Measurements from ENCODE around the gene PXDC1. TPM values are rescaled to one million over a fixed set of nuclear protein-coding genes. Genes with fewer than 3 reads are reported as not detected.
A peak's percentile ranks its signal among the peaks of the same experiment; 100 is the strongest.

The PXDC1 gene
- total RNA-seq (2014; rRNA removed; shearing (Covaris generic)) = 10.8 and 10.9 TPM in 2 replicates
- polyA plus RNA-seq (2014; cell fraction: nucleus; rRNA removed) = 4.1 and 5.4 TPM in 2 replicates

GRCh38 chr6:3751077-3751729 is at the start of gene PXDC1:
TSS of gene PXDC1 (minus strand) at chr6:3751713. CDS start at chr6:3751531, 182 bp downstream.
- DNase-seq (ENCODE audit: extremely low read depth, low read depth) = no peak

DNA sequence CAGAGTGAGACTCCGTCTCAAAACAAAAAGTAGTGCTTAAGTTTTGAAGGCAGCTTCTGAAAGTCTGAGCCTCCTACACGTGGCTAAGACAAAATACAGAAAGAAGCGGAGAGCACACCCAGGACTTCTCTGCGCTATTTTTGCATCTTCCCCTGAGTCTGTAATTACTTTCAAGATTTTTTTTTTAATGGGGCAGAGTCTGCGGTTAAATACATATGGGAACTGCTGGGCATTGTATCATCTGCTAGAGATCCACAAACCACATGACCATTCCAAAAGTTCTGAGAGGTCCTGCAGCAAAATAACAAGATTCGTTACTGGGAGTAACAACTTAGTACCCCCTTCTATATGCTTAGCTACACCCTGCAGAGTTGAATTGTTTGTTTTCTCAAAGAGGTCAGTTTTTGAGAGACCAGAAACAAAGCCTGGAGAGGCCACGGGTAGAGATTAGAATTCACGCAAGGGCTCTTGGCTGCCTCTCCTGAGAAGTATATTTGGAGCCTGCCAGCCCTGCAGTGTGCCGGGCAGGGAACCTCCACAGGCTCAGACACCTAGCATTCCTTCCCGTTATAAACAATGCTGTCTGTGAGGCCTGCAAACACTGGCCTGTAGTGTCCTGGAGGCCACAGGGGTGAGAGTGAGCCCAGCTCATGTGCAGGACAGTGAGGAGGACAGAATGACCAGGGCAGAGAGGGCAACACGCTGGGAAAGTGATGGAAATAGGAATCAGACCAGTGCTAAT is 49.5 kb upstream of the PXDC1 start:
- DNase-seq (ENCODE audit: extremely low read depth, low read depth) = no peak

DNA sequence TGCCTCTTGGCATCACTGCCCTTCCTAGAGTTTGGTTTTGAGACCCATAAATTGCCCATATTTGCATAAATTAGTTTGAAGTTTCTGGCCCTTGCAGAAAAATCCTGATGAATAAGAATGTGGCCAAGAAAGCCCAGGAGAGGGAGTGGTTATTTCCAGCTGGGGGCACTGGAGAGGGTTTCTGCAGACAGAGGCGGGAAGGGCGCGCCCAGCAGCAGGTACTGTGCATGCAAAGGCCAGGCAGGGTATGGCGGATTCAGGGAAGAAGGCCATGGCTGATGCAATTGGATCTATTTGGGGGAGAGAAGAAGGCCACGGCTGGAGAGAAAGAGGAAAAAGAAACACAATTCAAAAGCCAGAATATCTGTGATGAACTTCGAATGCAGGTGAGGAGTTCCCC is 48.2 kb upstream of the PXDC1 start:
- DNase-seq (ENCODE audit: extremely low read depth, low read depth) = no peak

DNA sequence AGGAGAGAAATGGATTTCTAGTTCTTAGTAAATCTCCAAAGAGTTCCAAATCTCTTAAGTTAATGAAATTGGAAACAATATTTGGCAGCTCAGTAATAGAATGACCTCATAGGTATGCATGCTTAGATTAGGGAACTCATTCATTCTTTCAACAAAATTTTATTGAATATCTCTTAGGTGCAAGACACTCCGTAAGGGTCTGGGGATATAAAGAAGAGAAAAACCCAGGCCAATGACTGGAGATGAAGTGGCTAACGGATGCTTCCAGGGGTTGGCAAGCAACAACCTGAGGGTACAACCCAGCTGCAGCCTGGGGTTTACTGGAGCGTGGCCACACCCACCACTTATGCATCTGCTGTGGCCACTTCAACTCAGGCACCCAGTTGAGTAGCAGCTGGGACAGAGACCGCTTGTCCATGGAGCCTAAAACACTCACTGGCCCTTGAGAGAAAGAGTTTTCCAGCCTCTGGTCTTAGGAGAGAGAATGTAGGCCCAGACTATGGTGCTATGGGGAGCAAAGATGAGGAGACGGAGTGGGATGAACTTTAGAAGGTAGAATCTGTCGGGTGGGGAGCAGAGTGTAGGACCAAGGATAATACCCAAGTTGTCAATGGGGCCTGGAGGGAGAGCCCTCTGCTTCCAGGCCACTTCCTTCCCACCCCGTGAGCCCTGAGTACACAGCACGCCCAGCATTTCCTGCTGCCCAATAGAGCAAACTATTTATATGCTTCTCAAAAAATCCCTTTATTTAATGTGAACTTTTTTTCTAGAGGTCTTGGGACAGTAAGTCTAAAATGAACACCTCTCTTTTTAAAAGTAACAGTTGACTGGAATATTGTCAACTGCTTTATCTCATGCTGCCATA is 46.8 kb upstream of the PXDC1 start:
- DNase-seq (ENCODE audit: extremely low read depth, low read depth) = no peak

- peak; percentile 54 for DNase-seq (ENCODE audit: extremely low read depth, low read depth)
Observed at GRCh38 chr6:3797231-3798054, 45.9 kb upstream of the PXDC1 start.

DNA sequence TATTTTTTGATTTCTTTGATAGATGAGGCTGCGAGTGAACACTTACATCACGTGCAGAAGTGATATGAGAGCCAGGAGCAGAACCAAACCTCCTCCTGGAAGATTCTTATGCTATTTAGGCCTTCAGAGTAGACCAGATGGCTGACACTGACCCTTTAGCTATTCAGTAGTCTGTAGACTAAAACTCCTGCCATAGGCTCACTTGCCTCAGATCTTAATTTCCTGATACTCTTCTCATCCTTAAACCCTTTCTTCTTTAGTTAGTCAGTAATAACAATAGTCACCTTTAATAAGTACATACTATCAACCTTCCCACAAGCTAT is 45.2 kb upstream of the PXDC1 start:
- no peak for DNase-seq (ENCODE audit: extremely low read depth, low read depth)

DNA sequence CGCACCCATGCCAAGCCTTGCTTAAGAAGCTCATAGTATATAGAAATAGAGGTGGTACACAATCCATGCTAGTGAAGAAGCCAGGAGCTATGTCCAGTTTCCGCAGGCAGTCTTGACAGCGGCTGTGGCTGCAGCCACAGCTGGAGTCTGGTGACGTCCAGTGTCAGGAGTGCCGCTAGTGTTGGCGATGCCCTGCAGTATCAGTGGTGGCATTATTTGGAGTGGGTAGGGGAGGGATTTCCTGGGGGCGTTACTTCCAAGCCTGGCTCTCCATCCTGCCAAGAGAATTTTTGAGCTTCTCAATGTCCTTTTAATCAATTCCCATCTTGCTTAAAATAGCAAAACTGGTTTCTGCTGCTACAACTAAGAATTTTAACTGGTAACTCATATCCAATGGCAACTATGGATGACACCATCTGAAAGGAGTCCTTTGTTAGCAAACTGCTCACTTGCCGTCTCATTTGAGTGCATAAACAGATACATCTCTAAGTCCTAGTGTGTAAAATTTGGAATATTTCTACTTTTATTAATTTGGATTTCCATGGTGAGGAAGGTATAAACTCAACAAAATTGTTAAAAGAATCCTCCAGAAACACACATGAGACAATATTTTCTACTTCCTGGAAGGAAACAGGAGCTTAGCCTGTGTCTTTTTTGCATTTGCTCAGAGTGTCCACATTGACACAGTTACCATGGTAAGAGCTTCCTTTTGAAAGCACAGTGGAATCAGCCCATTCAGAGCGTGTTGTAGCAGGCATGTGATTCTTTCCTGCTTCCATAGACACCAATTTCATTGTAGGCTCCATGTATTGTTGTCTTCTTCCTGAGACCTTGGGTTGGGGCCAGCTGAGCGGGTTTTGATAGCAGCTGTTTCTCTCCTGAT is 44.6 kb upstream of the PXDC1 start:
- no peak for DNase-seq (ENCODE audit: extremely low read depth, low read depth)

GRCh38 chr6:3794092-3794491 is 42.6 kb upstream of the PXDC1 start:
- DNase-seq (ENCODE audit: extremely low read depth, low read depth) = no peak

DNA sequence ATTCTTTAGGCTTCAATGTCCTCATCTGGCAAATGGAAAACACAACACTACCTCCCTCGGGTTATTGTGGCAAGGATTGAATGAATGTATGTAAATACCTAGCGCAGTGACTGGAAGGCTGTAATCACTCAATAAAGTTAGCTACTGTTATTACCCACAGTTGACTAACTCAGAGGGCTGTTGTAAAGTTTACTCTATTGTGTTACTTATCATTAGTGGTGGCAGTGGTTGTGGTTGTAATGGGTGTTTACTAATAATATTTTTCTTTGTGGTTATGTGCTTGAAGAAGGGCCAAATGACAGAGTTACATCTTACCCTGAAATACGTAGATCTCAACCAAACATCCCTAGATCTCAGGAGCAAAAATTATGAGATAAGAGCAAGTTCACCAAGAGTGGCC is 42.0 kb upstream of the PXDC1 start:
- no peak for DNase-seq (ENCODE audit: extremely low read depth, low read depth)

GRCh38 chr6:3791526-3792203 is 40.2 kb upstream of the PXDC1 start:
- DNase-seq (ENCODE audit: extremely low read depth, low read depth) = no peak

DNA sequence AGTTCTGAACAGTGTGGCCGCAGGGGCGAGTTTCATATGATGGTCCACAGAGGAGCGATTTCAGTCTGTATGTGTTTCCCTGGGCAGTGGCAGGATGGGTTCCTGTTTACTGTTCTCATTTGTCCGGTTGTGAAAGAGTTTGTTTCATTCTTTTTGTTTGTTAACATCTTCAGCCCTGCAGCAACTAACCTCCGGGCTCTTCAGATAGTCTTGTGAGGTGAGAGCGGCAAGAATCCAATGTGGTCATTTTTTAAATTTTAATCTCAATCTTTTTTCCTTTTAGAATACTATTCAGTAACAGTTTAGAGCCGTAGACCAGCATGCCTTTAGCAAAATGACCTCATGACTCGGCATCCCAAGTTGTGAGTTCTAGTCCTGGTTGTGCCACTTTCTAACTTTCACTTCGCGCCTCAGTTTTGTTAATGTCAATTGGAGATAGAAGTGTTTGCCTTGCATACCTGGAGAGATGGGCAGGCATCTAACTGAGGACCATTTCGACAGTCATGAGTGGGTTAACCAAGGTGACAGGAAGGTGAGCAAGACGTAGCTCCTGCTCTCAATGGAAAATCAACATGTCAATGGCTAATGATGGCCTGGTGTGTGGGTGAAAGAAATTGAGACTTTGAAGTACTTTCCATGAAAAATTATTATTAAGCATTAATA is 38.5 kb upstream of the PXDC1 start:
- no peak for DNase-seq (ENCODE audit: extremely low read depth, low read depth)

- no peak for DNase-seq (ENCODE audit: extremely low read depth, low read depth)
Observed at GRCh38 chr6:3789018-3789895, 37.7 kb upstream of the PXDC1 start.

DNA sequence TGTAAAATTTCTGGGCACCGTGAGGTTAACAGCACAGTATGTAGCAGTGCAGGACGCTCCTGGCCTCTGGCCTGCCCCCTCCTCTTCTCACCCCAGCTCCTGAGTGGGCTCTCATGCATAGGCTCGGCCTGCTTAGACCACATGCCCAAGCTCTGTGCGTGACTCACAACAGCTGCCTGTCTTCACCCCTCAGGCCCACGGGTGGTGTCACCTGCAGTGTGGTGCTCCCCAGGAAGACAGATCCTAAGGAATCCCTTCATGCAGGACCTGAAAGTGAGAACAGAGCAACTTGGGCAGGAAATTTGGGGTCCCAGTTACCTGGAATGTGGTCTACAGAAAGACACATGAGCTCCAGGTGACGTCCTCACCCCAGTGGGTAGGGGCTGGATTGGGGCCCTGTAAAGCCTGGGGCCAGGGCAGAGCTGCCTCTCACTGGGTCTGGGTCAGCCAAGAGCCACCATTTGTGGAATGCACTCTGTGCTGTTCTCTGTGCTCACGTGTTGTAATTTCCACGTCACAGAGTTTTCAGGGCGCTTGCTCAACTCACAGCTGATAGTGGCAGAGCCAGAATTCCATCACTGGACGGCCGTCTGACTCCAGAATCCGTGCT is 37.0 kb upstream of the PXDC1 start:
- no peak for DNase-seq (ENCODE audit: extremely low read depth, low read depth)

DNA sequence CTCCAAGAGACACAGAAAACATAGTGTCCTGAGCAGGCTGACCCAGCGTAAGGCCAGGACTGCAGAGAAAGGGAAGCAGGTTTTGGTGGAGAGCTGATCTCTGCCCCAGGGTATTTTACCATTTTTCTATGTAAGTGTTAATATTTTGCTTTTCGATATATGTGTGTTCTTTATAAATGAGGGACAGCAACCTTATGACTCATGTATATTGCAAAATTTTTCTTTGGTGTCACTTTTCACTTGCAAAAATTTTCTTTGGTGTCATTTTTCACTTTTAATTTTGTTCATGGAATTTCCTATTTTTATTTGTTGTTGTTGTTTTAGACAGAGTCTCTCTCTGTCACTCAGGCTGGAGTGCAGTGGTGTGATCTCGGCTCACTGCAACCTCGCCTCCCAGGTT is 34.6 kb upstream of the PXDC1 start:
- DNase-seq (ENCODE audit: extremely low read depth, low read depth) = no peak

DNA sequence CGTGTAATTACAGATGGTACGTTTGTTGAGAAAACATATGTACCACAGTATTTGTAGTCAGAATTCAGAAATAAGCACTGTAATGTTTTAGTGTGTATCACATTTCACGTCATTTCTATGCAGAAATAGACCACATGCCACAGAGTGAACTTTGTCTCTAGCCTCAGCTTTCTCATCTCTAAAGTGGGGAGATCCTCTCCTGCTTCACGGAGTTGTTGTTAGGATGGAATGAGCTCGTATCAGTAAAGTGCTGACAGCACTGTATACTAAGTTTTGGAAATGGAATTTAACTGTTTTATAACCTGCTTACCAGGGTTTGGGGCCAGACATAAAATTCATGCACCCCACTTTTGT is 34.2 kb upstream of the PXDC1 start:
- DNase-seq (ENCODE audit: extremely low read depth, low read depth) = no peak

DNA sequence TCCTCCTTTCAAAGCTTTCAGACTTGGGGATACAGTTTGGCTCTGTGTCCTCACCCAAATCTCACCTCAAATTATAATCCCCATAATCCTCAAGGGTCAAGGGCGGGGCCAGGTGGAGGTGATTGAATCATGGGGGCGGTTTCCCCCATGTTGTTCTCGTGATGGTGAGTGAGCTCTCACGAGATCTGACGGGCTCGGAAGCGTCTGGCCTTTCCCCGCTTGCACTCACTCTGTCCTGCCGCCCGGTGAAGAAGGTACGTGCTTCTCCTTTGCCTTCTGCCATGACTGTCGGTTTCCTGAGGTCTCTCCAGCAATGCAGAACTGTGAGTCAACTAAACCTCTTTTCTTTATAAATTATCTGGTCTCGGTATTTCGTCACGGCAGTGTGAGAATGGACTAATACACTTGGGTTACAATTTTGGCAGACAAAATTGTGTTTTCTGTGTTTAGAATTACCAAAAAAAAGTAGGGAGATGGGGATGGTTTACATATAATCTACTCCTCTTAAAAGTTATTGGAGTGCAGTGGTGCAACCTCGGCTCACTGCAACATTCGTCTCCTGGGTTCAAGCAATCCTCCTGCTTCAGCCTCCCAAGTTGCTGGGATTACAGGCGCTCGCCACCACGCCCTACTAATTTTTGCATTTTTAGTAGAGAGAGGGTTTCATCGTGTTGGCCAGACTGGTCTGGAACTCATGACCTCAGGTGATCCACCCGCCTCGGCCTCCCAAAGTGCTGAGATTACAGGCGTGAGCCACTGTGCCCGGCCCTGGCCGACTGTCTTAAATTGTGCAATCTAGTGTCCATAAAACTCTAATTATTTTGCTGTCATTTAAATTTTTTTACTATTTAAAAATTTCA is 33.6 kb upstream of the PXDC1 start:
- no peak for DNase-seq (ENCODE audit: extremely low read depth, low read depth)

Measured in NCI-H460 (cell line).